ENCODE measurements around the gene FAM169A. TPM values are rescaled to one million over a fixed set of nuclear protein-coding genes. Genes with fewer than 3 reads are reported as not detected.
"Not testable (repeated sequence)": the region's sequence is repeated elsewhere in the genome, so short reads cannot be mapped to it uniquely, and the experiment has no call there.

FAM169A gene
- total RNA-seq, result 10 to 100 TPM; 12.9 to 13.4 TPM

- peaks cover 26% of the 10 kb centered on the region for H3K4me1 Mint-ChIP-seq (ENCODE audit: low read depth)
- H3K27me3 Mint-ChIP-seq (ENCODE audit: low read depth), result no peaks in the 10 kb centered on the region
- peak; percentile 81 to 82 for ATAC-seq (replicated peaks in 1 of 2)
- H3K27ac Mint-ChIP-seq, result peak within 1 kb of the TSS; percentile 95
- no peaks in the 10 kb centered on the region for H3K9me3 Mint-ChIP-seq
- peaks cover 4 to 5% of the 10 kb centered on the region in 2 donors for H3K36me3 Mint-ChIP-seq (ENCODE audit: insufficient read depth in 2 of 2)
- peak; percentile 66 to 69 for DNase-seq
- H3K4me3 Mint-ChIP-seq, result peak within 1 kb of the TSS; percentile 92 to 96
Measured at GRCh38 chr5:74865804-74866595, at the start of gene FAM169A. FAM169A (minus strand) TSS chr5:74866387; CDS start chr5:74841676, 24,711 bp downstream.

GRCh38 chr5:74915488-74915887 is 49.3 kb upstream of the FAM169A start:
- no peak overlapping the region for H3K4me3 Mint-ChIP-seq
- DNase-seq, result no peak
- H3K9me3 Mint-ChIP-seq, result no peaks in the 10 kb centered on the region
- no peak for ATAC-seq (replicated peaks in 1 of 2)
- H3K27me3 Mint-ChIP-seq (ENCODE audit: low read depth), result peaks cover 8% of the 10 kb centered on the region
- H3K27ac Mint-ChIP-seq, result no peak overlapping the region
- no peaks in the 10 kb centered on the region for H3K4me1 Mint-ChIP-seq (ENCODE audit: low read depth)
- peaks cover 0 to 2% of the 10 kb centered on the region in 2 donors for H3K36me3 Mint-ChIP-seq (ENCODE audit: insufficient read depth in 2 of 2)

- peaks cover 25% of the 10 kb centered on the region for H3K27me3 Mint-ChIP-seq (ENCODE audit: low read depth)
Measured at GRCh38 chr5:74911421-74911820, 45.2 kb upstream of the FAM169A start.

GRCh38 chr5:74909888-74910287 is 43.7 kb upstream of the FAM169A start:
- H3K36me3 Mint-ChIP-seq (ENCODE audit: insufficient read depth in 2 of 2); H3K9me3 Mint-ChIP-seq; H3K27ac Mint-ChIP-seq; DNase-seq; H3K4me1 Mint-ChIP-seq (ENCODE audit: low read depth); H3K4me3 Mint-ChIP-seq; ATAC-seq (replicated peaks in 1 of 2): not testable (repeated sequence)
- H3K27me3 Mint-ChIP-seq (ENCODE audit: low read depth), result peaks cover 25% of the 10 kb centered on the region

More at GRCh38 chr5:74911421-74911820, 45.2 kb upstream of the FAM169A start:
- H3K36me3 Mint-ChIP-seq (ENCODE audit: insufficient read depth in 2 of 2); ATAC-seq (replicated peaks in 1 of 2); DNase-seq; H3K4me3 Mint-ChIP-seq; H3K27ac Mint-ChIP-seq; H3K4me1 Mint-ChIP-seq (ENCODE audit: low read depth); H3K9me3 Mint-ChIP-seq: not testable (repeated sequence)

- H3K4me3 Mint-ChIP-seq; ATAC-seq (replicated peaks in 1 of 2); H3K4me1 Mint-ChIP-seq (ENCODE audit: low read depth); H3K27ac Mint-ChIP-seq; H3K9me3 Mint-ChIP-seq; DNase-seq; H3K36me3 Mint-ChIP-seq (ENCODE audit: insufficient read depth in 2 of 2): not testable (repeated sequence)
- peaks cover 20% of the 10 kb centered on the region for H3K27me3 Mint-ChIP-seq (ENCODE audit: low read depth)
Measured at GRCh38 chr5:74908237-74908636, 42.0 kb upstream of the FAM169A start.

GRCh38 chr5:74904713-74905112 is 38.5 kb upstream of the FAM169A start:
- H3K9me3 Mint-ChIP-seq; DNase-seq; H3K4me1 Mint-ChIP-seq (ENCODE audit: low read depth); H3K4me3 Mint-ChIP-seq; H3K36me3 Mint-ChIP-seq (ENCODE audit: insufficient read depth in 2 of 2); H3K27ac Mint-ChIP-seq; ATAC-seq (replicated peaks in 1 of 2): not testable (repeated sequence)
- H3K27me3 Mint-ChIP-seq (ENCODE audit: low read depth), result peaks cover 11% of the 10 kb centered on the region

GRCh38 chr5:74903165-74903787 is 37.1 kb upstream of the FAM169A start:
- Mint-ChIP-seq H3K27me3 (ENCODE audit: low read depth) (no peaks in the 10 kb centered on the region), H3K4me3 (no peak overlapping the region), H3K27ac (no peak overlapping the region), H3K4me1 (ENCODE audit: low read depth) (no peaks in the 10 kb centered on the region), H3K36me3 (ENCODE audit: insufficient read depth in 2 of 2) (no peaks in the 10 kb centered on the region), H3K9me3 (no peaks in the 10 kb centered on the region)
- ATAC-seq (replicated peaks in 1 of 2) (peak; percentile 65 to 73), DNase-seq (peak; percentile 27 to 39)

- no peaks in the 10 kb centered on the region for H3K4me1 Mint-ChIP-seq (ENCODE audit: low read depth)
- no peak overlapping the region for H3K4me3 Mint-ChIP-seq
- no peak overlapping the region for H3K27ac Mint-ChIP-seq
- H3K27me3 Mint-ChIP-seq (ENCODE audit: low read depth), result peaks cover 13% of the 10 kb centered on the region
- DNase-seq (no peak), ATAC-seq (replicated peaks in 1 of 2) (no peak)
- H3K9me3 Mint-ChIP-seq, result peaks cover 5% of the 10 kb centered on the region in 2 donors
- H3K36me3 Mint-ChIP-seq (ENCODE audit: insufficient read depth in 2 of 2), result no peaks in the 10 kb centered on the region
Measured at GRCh38 chr5:74897049-74897448, 30.9 kb upstream of the FAM169A start.

- H3K36me3 Mint-ChIP-seq (ENCODE audit: insufficient read depth in 2 of 2), result no peaks in the 10 kb centered on the region
- H3K27me3 Mint-ChIP-seq (ENCODE audit: low read depth), result peaks cover 13% of the 10 kb centered on the region
- H3K27ac Mint-ChIP-seq, result no peak overlapping the region
- no peak for ATAC-seq (replicated peaks in 1 of 2)
- H3K4me3 Mint-ChIP-seq, result no peak overlapping the region
- no peak for DNase-seq
- H3K4me1 Mint-ChIP-seq (ENCODE audit: low read depth), result no peaks in the 10 kb centered on the region
- H3K9me3 Mint-ChIP-seq, result peaks cover 5% of the 10 kb centered on the region in 2 donors
Measured at GRCh38 chr5:74895906-74896305, 29.7 kb upstream of the FAM169A start.

- H3K27me3 Mint-ChIP-seq (ENCODE audit: low read depth), result peaks cover 13% of the 10 kb centered on the region
- H3K36me3 Mint-ChIP-seq (ENCODE audit: insufficient read depth in 2 of 2), result no peaks in the 10 kb centered on the region
- H3K4me3 Mint-ChIP-seq, result no peak overlapping the region
- H3K27ac Mint-ChIP-seq, result peak overlapping the region; percentile 5
- no peak for ATAC-seq (replicated peaks in 1 of 2)
- H3K4me1 Mint-ChIP-seq (ENCODE audit: low read depth), result no peaks in the 10 kb centered on the region
- peaks cover 5% of the 10 kb centered on the region in 2 donors for H3K9me3 Mint-ChIP-seq
- DNase-seq, result no peak
Measured at GRCh38 chr5:74894351-74894750, 28.2 kb upstream of the FAM169A start.

- Mint-ChIP-seq H3K27me3 (ENCODE audit: low read depth) (peaks cover 13% of the 10 kb centered on the region), H3K36me3 (ENCODE audit: insufficient read depth in 2 of 2) (no peaks in the 10 kb centered on the region), H3K4me1 (ENCODE audit: low read depth) (no peaks in the 10 kb centered on the region), H3K4me3 (no peak overlapping the region), H3K9me3 (peaks cover 5% of the 10 kb centered on the region in 2 donors), H3K27ac (no peak overlapping the region)
- ATAC-seq (replicated peaks in 1 of 2) (no peak), DNase-seq (no peak)
Measured at GRCh38 chr5:74892921-74893320, 26.7 kb upstream of the FAM169A start.

GRCh38 chr5:74889523-74890105 is 23.4 kb upstream of the FAM169A start:
- no peaks in the 10 kb centered on the region for H3K4me1 Mint-ChIP-seq (ENCODE audit: low read depth)
- H3K9me3 Mint-ChIP-seq, result peaks cover 3% of the 10 kb centered on the region in 2 donors
- H3K27ac Mint-ChIP-seq, result no peak overlapping the region
- no peaks in the 10 kb centered on the region for H3K36me3 Mint-ChIP-seq (ENCODE audit: insufficient read depth in 2 of 2)
- ATAC-seq (replicated peaks in 1 of 2) (no peak), DNase-seq (no peak)
- H3K4me3 Mint-ChIP-seq, result no peak overlapping the region
- peaks cover 4% of the 10 kb centered on the region for H3K27me3 Mint-ChIP-seq (ENCODE audit: low read depth)

- H3K9me3 Mint-ChIP-seq, result no peaks in the 10 kb centered on the region
- no peak for ATAC-seq (replicated peaks in 1 of 2)
- no peaks in the 10 kb centered on the region for H3K36me3 Mint-ChIP-seq (ENCODE audit: insufficient read depth in 2 of 2)
- H3K27me3 Mint-ChIP-seq (ENCODE audit: low read depth), result no peaks in the 10 kb centered on the region
- no peak overlapping the region for H3K27ac Mint-ChIP-seq
- H3K4me1 Mint-ChIP-seq (ENCODE audit: low read depth), result no peaks in the 10 kb centered on the region
- H3K4me3 Mint-ChIP-seq, result no peak overlapping the region
- DNase-seq, result no peak
Measured at GRCh38 chr5:74888117-74888516, 21.9 kb upstream of the FAM169A start.

All from activated T-cell treated with anti-CD3 and anti-CD28 coated beads, Interleukin-2, amount 50 U/mL, for 72 hours (primary cell).